Measurements from ENCODE around the gene RGS6.

Gene RGS6

GRCh38 chr14:71907793-71908515 is 24.3 kb upstream of the RGS6 start:
- Histone ChIP-seq H4K20me1 (ENCODE audit: insufficient read depth) (no peaks in the 10 kb centered on the region), H2AFZ (ENCODE audit: low read depth) (no peak overlapping the region), H3K79me2 (ENCODE audit: insufficient read depth, low read depth) (no peaks in the 10 kb centered on the region), H3K4me2 (no peak overlapping the region), H3K36me3 (ENCODE audit: insufficient read depth) (no peaks in the 10 kb centered on the region), H3K27me3 (ENCODE audit: insufficient read depth, low read depth) (no peaks in the 10 kb centered on the region), H3K4me3 (IDR thresholded peaks at IDR 0.05; ENCODE audit: insufficient read depth, low read depth, low read length) (no peak overlapping the region), H3K9ac (no peak overlapping the region), H3K27ac (no peak overlapping the region), H3K4me1 (ENCODE audit: low read depth, poor library complexity, severe bottlenecking) (no peaks in the 10 kb centered on the region)
- TF ChIP-seq CTCF (conservative IDR thresholded peaks at IDR 0.05; ENCODE audit: low read depth, low read length) = no peak

- no peak for TF ChIP-seq CTCF (conservative IDR thresholded peaks at IDR 0.05; ENCODE audit: low read depth, low read length)
- no peaks in the 10 kb centered on the region for H4K20me1 ChIP-seq (ENCODE audit: insufficient read depth)
- no peak overlapping the region for H3K9ac ChIP-seq
- H3K79me2 ChIP-seq (ENCODE audit: insufficient read depth, low read depth) = no peaks in the 10 kb centered on the region
- H3K27me3 ChIP-seq (ENCODE audit: insufficient read depth, low read depth) = no peaks in the 10 kb centered on the region
- H3K4me1 ChIP-seq (ENCODE audit: low read depth, poor library complexity, severe bottlenecking) = no peaks in the 10 kb centered on the region
- H3K4me2 ChIP-seq = no peak overlapping the region
- no peak overlapping the region for H2AFZ ChIP-seq (ENCODE audit: low read depth)
- H3K27ac ChIP-seq = no peak overlapping the region
- no peak overlapping the region for H3K4me3 ChIP-seq (IDR thresholded peaks at IDR 0.05; ENCODE audit: insufficient read depth, low read depth, low read length)
- H3K36me3 ChIP-seq (ENCODE audit: insufficient read depth) = no peaks in the 10 kb centered on the region
These were observed 20.6 kb upstream of the RGS6 start for GRCh38 chr14:71911669-71912068.

- no peak overlapping the region for H3K9ac ChIP-seq
- no peak for TF ChIP-seq CTCF (conservative IDR thresholded peaks at IDR 0.05; ENCODE audit: low read depth, low read length)
- H3K27me3 ChIP-seq (ENCODE audit: insufficient read depth, low read depth) = no peaks in the 10 kb centered on the region
- no peaks in the 10 kb centered on the region for H3K79me2 ChIP-seq (ENCODE audit: insufficient read depth, low read depth)
- H2AFZ ChIP-seq (ENCODE audit: low read depth) = no peak overlapping the region
- no peak overlapping the region for H3K27ac ChIP-seq
- no peaks in the 10 kb centered on the region for H4K20me1 ChIP-seq (ENCODE audit: insufficient read depth)
- H3K4me3 ChIP-seq (IDR thresholded peaks at IDR 0.05; ENCODE audit: insufficient read depth, low read depth, low read length) = no peak overlapping the region
- no peaks in the 10 kb centered on the region for H3K4me1 ChIP-seq (ENCODE audit: low read depth, poor library complexity, severe bottlenecking)
- H3K36me3 ChIP-seq (ENCODE audit: insufficient read depth) = no peaks in the 10 kb centered on the region
- no peak overlapping the region for H3K4me2 ChIP-seq
These were observed 18.9 kb upstream of the RGS6 start for GRCh38 chr14:71913342-71913741.

GRCh38 chr14:71918955-71919354 is 13.3 kb upstream of the RGS6 start:
- Histone ChIP-seq H4K20me1 (ENCODE audit: insufficient read depth) (no peaks in the 10 kb centered on the region), H3K27ac (no peak overlapping the region), H3K4me3 (IDR thresholded peaks at IDR 0.05; ENCODE audit: insufficient read depth, low read depth, low read length) (no peak overlapping the region), H3K9ac (no peak overlapping the region), H3K4me1 (ENCODE audit: low read depth, poor library complexity, severe bottlenecking) (no peaks in the 10 kb centered on the region), H3K4me2 (no peak overlapping the region), H3K27me3 (ENCODE audit: insufficient read depth, low read depth) (no peaks in the 10 kb centered on the region), H3K79me2 (ENCODE audit: insufficient read depth, low read depth) (no peaks in the 10 kb centered on the region), H2AFZ (ENCODE audit: low read depth) (no peak overlapping the region), H3K36me3 (ENCODE audit: insufficient read depth) (no peaks in the 10 kb centered on the region)
- TF ChIP-seq CTCF (conservative IDR thresholded peaks at IDR 0.05; ENCODE audit: low read depth, low read length) = no peak
